Neural crest cell (in vitro differentiated cells): ENCODE results near the gene CLCN3. TPM values are rescaled to one million over a fixed set of nuclear protein-coding genes. Genes with fewer than 3 reads are reported as not detected.

Experiments used
- DNase-seq: peaks from one replicate; pipeline ENCODE4 v3.0.0; 2021; ENCODE audit warnings: low read depth, mixed read lengths, low spot score
- H3K27ac Mint-ChIP-seq: one replicate; pipeline ENCODE4 v1.8.0; 2021; ENCODE audit warnings: mild to moderate bottlenecking, mixed read lengths; ENCODE audit not compliant: unreplicated experiment
- H3K27me3 Mint-ChIP-seq: 2 replicates; pipeline ENCODE4 v1.8.0; 2021; ENCODE audit warnings: low read depth, mild to moderate bottlenecking, mixed read lengths
- H3K36me3 Mint-ChIP-seq: 2 replicates; pipeline ENCODE4 v1.8.0; 2021; ENCODE audit warnings: low read depth, mild to moderate bottlenecking, mixed read lengths
- H3K4me1 Mint-ChIP-seq: 2 replicates; pipeline ENCODE4 v1.8.0; 2021; ENCODE audit warnings: mixed read lengths
- H3K4me3 Mint-ChIP-seq: one replicate; pipeline ENCODE4 v1.8.0; 2021; ENCODE audit warnings: mild to moderate bottlenecking, mixed read lengths
- H3K9me3 Mint-ChIP-seq: 2 replicates; pipeline ENCODE4 v1.8.0; 2021; ENCODE audit warnings: mixed read lengths
- total RNA-seq: library from RNA; stranded (reverse); gene quantifications from 2 replicates; pipeline ENCODE4 v1.2.1, GENCODE V29; 2021
- TF ChIP-seq, protein P1 (sequence below): fragments of 200-600 bp; sonication (generic); conservative IDR thresholded peaks from 2 replicates; pipeline ENCODE4 v1.5.0; 2021; ENCODE audit warnings: antibody characterized with exemption, mild to moderate bottlenecking

Gene CLCN3
- total RNA-seq, 1 donor from 2014 or later: 38.0 TPM

DNA sequence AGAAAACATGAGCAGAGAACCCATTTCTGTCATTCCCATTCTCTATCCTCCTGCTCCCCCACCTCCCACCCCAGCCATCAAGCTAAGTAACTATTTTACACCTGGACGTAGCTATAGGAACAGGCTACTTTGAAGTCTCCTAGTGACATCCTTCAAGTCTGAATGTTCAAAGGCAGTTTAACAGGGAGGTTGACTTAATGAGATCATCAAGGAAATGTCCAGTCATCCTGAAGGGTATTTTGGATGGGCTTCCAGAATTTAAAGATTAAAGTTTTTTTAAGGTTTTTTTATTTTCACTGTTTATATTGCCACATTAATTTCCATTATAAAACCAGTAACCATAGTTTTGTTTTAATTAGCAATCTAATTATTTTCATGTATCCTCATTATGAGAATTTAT is 96.3 kb downstream of the CLCN3 start:
- TF ChIP-seq, protein P1, sequence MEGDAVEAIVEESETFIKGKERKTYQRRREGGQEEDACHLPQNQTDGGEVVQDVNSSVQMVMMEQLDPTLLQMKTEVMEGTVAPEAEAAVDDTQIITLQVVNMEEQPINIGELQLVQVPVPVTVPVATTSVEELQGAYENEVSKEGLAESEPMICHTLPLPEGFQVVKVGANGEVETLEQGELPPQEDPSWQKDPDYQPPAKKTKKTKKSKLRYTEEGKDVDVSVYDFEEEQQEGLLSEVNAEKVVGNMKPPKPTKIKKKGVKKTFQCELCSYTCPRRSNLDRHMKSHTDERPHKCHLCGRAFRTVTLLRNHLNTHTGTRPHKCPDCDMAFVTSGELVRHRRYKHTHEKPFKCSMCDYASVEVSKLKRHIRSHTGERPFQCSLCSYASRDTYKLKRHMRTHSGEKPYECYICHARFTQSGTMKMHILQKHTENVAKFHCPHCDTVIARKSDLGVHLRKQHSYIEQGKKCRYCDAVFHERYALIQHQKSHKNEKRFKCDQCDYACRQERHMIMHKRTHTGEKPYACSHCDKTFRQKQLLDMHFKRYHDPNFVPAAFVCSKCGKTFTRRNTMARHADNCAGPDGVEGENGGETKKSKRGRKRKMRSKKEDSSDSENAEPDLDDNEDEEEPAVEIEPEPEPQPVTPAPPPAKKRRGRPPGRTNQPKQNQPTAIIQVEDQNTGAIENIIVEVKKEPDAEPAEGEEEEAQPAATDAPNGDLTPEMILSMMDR: no peak
- Mint-ChIP-seq H3K36me3 (peaks cover 8% of the 10 kb centered on the region), H3K27me3 (no peaks in the 10 kb centered on the region), H3K4me3 (no peak overlapping the region), H3K4me1 (no peaks in the 10 kb centered on the region), H3K9me3 (no peaks in the 10 kb centered on the region), H3K27ac (no peak overlapping the region)
- DNase-seq: no peak

DNA sequence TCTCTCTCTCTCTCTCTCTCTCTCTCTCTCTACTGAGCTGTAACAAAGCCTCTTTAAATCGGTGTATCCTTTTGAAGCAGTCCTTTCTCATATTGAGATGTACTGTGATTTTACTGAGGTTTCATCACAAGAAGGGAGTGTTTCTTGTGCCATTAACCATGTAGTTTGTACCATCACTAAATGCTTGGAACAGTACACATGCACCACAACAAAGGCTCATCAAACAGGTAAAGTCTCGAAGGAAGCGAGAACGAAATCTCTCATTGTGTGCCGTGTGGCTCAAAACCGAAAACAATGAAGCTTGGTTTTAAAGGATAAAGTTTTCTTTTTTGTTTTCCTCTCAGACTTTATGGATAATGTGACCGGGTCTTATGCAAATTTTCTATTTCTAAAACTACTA is 100.2 kb downstream of the CLCN3 start:
- Mint-ChIP-seq H3K9me3 (no peaks in the 10 kb centered on the region), H3K27ac (no peak overlapping the region), H3K4me3 (no peak overlapping the region), H3K36me3 (no peaks in the 10 kb centered on the region), H3K4me1 (no peaks in the 10 kb centered on the region), H3K27me3 (no peaks in the 10 kb centered on the region)
- no peak for DNase-seq
- TF ChIP-seq, protein P1: no peak

DNA sequence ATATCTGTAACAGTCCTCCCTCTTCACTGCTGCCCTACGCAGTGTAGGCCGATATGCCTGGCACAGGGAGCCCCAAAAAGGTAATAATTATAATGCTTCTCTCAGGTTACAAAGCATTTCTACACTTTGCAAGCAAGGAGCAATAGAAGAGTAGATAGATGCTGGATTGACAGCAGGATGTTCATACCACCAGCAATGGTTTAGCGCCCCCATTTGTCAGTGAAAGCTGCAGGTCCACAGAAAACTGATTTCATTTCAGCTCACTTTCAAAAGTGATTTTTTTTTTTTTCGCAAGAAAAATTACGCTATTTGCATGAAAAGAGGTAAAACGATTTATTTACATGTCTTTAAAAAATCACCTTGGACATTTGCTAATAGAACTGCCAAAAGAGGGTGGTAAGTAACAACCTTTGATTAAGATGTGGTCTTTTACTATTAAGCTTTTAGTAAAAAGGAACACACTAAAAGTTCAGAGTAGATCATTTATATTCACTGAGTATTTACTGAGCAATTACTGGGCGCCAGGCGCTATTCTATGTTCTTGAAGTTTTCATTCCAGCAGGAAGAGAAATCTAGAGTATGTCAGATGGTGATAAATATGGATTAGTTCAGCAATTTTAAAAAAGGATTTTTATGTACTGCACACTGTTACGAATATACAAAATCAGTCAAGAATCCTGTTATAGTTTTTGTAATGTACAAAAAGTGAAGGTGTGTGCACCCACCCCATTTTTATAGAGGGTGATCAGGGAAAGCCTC is 103.0 kb downstream of the CLCN3 start:
- Mint-ChIP-seq H3K4me3 (no peak overlapping the region), H3K36me3 (no peaks in the 10 kb centered on the region), H3K27ac (no peak overlapping the region), H3K4me1 (no peaks in the 10 kb centered on the region), H3K9me3 (no peaks in the 10 kb centered on the region), H3K27me3 (no peaks in the 10 kb centered on the region)
- TF ChIP-seq, protein P1: no peak
- DNase-seq: no peak

DNA sequence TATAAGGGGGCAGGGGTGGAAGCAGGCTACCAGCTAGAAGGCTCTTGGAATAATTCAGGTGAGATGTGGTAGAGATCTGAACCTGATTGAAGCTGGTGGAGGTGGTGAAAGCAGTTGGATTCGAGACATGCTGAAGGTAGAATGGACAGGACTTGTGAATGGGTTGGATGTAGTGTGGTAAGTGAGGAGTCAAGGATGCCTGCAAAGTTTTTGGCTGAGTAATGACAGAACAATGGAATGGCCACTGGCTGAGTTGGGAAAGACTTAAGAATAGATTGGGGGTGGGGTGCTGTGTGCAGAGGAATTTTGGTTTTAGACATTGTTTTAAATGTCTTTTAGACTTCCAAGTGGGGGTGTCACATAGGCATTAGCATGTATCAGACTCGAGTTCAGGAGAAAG is 103.9 kb downstream of the CLCN3 start:
- Mint-ChIP-seq H3K9me3 (no peaks in the 10 kb centered on the region), H3K27me3 (no peaks in the 10 kb centered on the region), H3K36me3 (no peaks in the 10 kb centered on the region), H3K4me3 (no peak overlapping the region), H3K27ac (no peak overlapping the region), H3K4me1 (no peaks in the 10 kb centered on the region)
- no peak for DNase-seq
- TF ChIP-seq, protein P1: no peak

DNA sequence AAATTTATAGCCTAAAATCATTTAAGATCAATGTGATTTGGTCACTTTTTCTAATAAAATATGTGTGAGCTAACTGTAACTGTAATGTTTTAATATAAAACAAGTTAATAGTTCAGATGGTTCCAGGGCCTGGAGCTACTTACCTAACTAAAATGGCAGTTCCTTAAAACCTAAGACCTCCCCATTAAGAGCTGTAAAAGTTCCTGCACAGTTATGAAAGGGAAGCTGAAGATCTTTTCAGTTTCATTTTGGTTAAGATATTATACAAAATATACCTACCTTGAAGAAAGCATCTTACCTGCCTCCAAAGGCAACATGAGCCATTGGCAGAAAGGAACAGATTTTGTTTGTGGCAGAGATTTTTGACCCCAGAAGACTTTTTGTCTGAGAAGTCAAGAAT is 107.2 kb downstream of the CLCN3 start:
- Mint-ChIP-seq H3K27ac (no peak overlapping the region), H3K36me3 (peaks cover 13% of the 10 kb centered on the region), H3K4me1 (no peaks in the 10 kb centered on the region), H3K4me3 (no peak overlapping the region), H3K9me3 (no peaks in the 10 kb centered on the region), H3K27me3 (no peaks in the 10 kb centered on the region)
- no peak for DNase-seq
- TF ChIP-seq, protein P1: no peak
